GM12878 (cell line): ENCODE measurements around the gene FNDC11. TPM values are rescaled to one million over a fixed set of nuclear protein-coding genes. Genes with fewer than 3 reads are reported as not detected.

Source experiments
- ATAC-seq: fragments of 200-7000 bp; cut with Tn5 transposase; 3 replicates; pipeline ENCODE4 v1.9.1; 2020; ENCODE audit warnings: mild to moderate bottlenecking, moderate library complexity
- BruUV-seq: library from RNA; stranded (reverse); fragments of 400-500 nt; replicated peaks from 2 replicates; lab custom pipeline; 2021; lab: Mats Ljungman, UMichigan
- CTCF ChIA-PET: fragments of 300-600 bp; sonication (Branson Sonifier 250); formaldehyde crosslinking; extraction: SDS; loops from one replicate; lab custom pipeline; 2021; ENCODE audit warnings: inconsistent platforms; lab: Yijun Ruan, JAX
- POLR2A ChIA-PET: fragments of 350-600 bp; formaldehyde crosslinking; extraction: SDS; loops from one replicate; lab custom pipeline; 2021; ENCODE audit warnings: inconsistent platforms; lab: Charles Lee
- RAD21 ChIA-PET: fragments of 300-600 bp; sonication (Branson Sonifier 250); formaldehyde crosslinking; loops from one replicate; lab custom pipeline; 2023; ENCODE audit warnings: antibody characterized with exemption; ENCODE audit not compliant: unreplicated experiment; lab: Charles Lee
- SMC1A ChIA-PET: fragments of 300-600 bp; sonication (Branson Sonifier 250); formaldehyde crosslinking; loops from one replicate; lab custom pipeline; 2023; ENCODE audit not compliant: unreplicated experiment, uncharacterized antibody; lab: Charles Lee
- DNase-seq: peaks from one replicate; pipeline ENCODE4 v3.0.0-alpha.2; 2011; ENCODE audit warnings: low read depth, low spot score
- FAIRE-seq: peaks from 3 replicates; lab custom pipeline; 2011; peaks lifted over from hg19 to GRCh38; lab: Jason Lieb, UNC
- H2AFZ ChIP-seq: 2 replicates; pipeline ENCODE4 v1.6.0; 2011; ENCODE audit warnings: low read depth, low read length, control low read depth; ENCODE audit not compliant: control insufficient read depth
- H3K27ac ChIP-seq: 2 replicates; pipeline ENCODE4 v1.5.1; 2011; ENCODE audit warnings: control low read depth; ENCODE audit not compliant: control insufficient read depth, insufficient read depth
- H3K27me3 ChIP-seq, 2 experiments: replicated peaks in 1 of 2; 2 replicates each; pipeline versions ENCODE4 v1.6.0 to v1.6.1; 2011; ENCODE audit warnings: low read length in 1 of 2; ENCODE audit not compliant: control insufficient read depth in 2 of 2, insufficient read depth in 2 of 2
- H3K36me3 ChIP-seq, 2 experiments: 2 replicates each; pipeline ENCODE4 v1.5.1; 2011; ENCODE audit warnings: low read length in 1 of 2; ENCODE audit not compliant: control insufficient read depth in 2 of 2, insufficient read depth in 2 of 2
- H3K4me1 ChIP-seq: 2 replicates; pipeline ENCODE4 v1.6.1; 2011; ENCODE audit warnings: mild to moderate bottlenecking, low read length, moderate library complexity, mixed read lengths; ENCODE audit not compliant: control insufficient read depth, insufficient read depth
- H3K4me2 ChIP-seq: 2 replicates; pipeline ENCODE4 v1.6.0; 2011; ENCODE audit warnings: control low read depth; ENCODE audit not compliant: control insufficient read depth, insufficient read depth
- H3K4me3 ChIP-seq: fragments of 200-600 bp; sonication (generic); 2 replicates; pipeline ENCODE4 v1.5.1; 2016
- H3K79me2 ChIP-seq: 2 replicates; pipeline ENCODE4 v1.6.0; 2011; ENCODE audit warnings: low read length; ENCODE audit not compliant: control insufficient read depth, insufficient read depth
- H3K9ac ChIP-seq: 2 replicates; pipeline ENCODE4 v1.8.0; 2011; ENCODE audit warnings: low read length, control low read depth, mixed read lengths; ENCODE audit not compliant: control insufficient read depth, insufficient read depth
- H3K9me3 ChIP-seq: replicated peaks from 3 replicates; pipeline ENCODE4 v1.5.1; 2011; ENCODE audit warnings: mild to moderate bottlenecking, low read length; ENCODE audit not compliant: control insufficient read depth, insufficient read depth
- H4K20me1 ChIP-seq: 2 replicates; pipeline ENCODE4 v1.6.0; 2011; ENCODE audit not compliant: control insufficient read depth, insufficient read depth
- BACH1 ChIP-seq: fragments of 450-650 bp; IDR thresholded peaks from 2 replicates; pipeline ENCODE4 v1.6.1; 2017; ENCODE audit warnings: mild to moderate bottlenecking, borderline replicate concordance
- CBX3 ChIP-seq: fragments of 200-600 bp; sonication (generic); IDR thresholded peaks from 2 replicates; pipeline ENCODE4 v1.6.1; 2016; ENCODE audit warnings: low read depth, borderline replicate concordance
- NFYA ChIP-seq: IDR thresholded peaks from 2 replicates; pipeline ENCODE4 v1.6.1; 2011; ENCODE audit warnings: low read depth, mild to moderate bottlenecking, low read length, improper control_type of control experiment, borderline replicate concordance
- POLR2A ChIP-seq: IDR thresholded peaks from 2 replicates; pipeline ENCODE4 v1.6.1; 2011; ENCODE audit warnings: low read depth, mild to moderate bottlenecking, low read length
- TCF3 ChIP-seq: IDR thresholded peaks from 2 replicates; pipeline ENCODE4 v1.6.1; 2012; ENCODE audit warnings: low read depth, mild to moderate bottlenecking, low read length, borderline replicate concordance; ENCODE audit not compliant: insufficient read depth
- TCF7 ChIP-seq: IDR thresholded peaks from 2 replicates; pipeline ENCODE4 v1.6.1; 2014; ENCODE audit warnings: antibody characterized with exemption, borderline replicate concordance
- ZNF24 ChIP-seq: fragments of 450-650 bp; IDR thresholded peaks from 2 replicates; pipeline ENCODE4 v1.6.1; 2017; ENCODE audit warnings: antibody characterized with exemption, mild to moderate bottlenecking
- ZZZ3 ChIP-seq: IDR thresholded peaks from 2 replicates; pipeline ENCODE4 v1.6.1; 2011; ENCODE audit warnings: low read depth; ENCODE audit not compliant: control insufficient read depth, insufficient read length
- WGBS: methylation state at CpG from one replicate; pipeline ENCODE4 v1.1.6; 2016; ENCODE audit warnings: low lambda C conversion rate; ENCODE audit not compliant: insufficient replicate concordance, insufficient coverage; ENCODE audit errors: missing lambda C conversion rate; 5-methylcytosine and 5-hydroxymethylcytosine counted together
- in situ Hi-C: fragments of 300-500 bp; cut with MboI; formaldehyde crosslinking; loops from 9 replicates; pipeline ENCODE4 v1.14.3; 2018; ENCODE audit warnings: mixed read lengths
- intact Hi-C: fragments of 100-400 bp; cut with micrococcal nuclease; formaldehyde crosslinking; loops from one replicate; pipeline ENCODE4 v1.14.2; 2022; ENCODE audit not compliant: unreplicated experiment
- polyA plus RNA-seq, 11 experiments: library from polyadenylated mRNA; depleted of rRNA in 4 of 11; unstranded in 6 of 11; stranded (reverse) in 5 of 11; fragments of >200 nt; fragmentation: Nextera tagmentation in 4 of 11; fragmentation: Illumina TruSeq in 1 of 11; extraction: Ambion mirVana in 4 of 11; extraction: Trizol in 1 of 11; gene quantifications; 1 replicate in 1 of 11; 2 replicates in 10 of 11; pipeline versions ENCODE4 v1.2.1 to v1.2.3, GENCODE V29; 2011 to 2016; ENCODE audit warnings: inconsistent platforms in 2 of 11, missing spikeins in 2 of 11, low read depth in 1 of 11
- total RNA-seq, 4 experiments: library from RNA; depleted of rRNA in 3 of 4; stranded (reverse); fragments of >200 nt in 3 of 4; fragmentation: Illumina TruSeq in 1 of 4; extraction: Trizol in 1 of 4; gene quantifications; 2 replicates each; pipeline versions ENCODE4 v1.2.1 to v1.2.3, GENCODE V29; 2013 to 2021
- TF ChIP-seq, protein P1 (sequence below): fragments of 450-650 bp; IDR thresholded peaks from 2 replicates; pipeline ENCODE4 v1.6.1; 2017; ENCODE audit warnings: low read depth, mild to moderate bottlenecking, moderate library complexity

The FNDC11 gene
- total and polyA plus RNA-seq, 10 of the 15 experiments (the other 5 are each of a cell fraction or from before 2014, with no cell fraction given): 0.09 to 0.72 (median 0.34) TPM; not detected in 2

DNA sequence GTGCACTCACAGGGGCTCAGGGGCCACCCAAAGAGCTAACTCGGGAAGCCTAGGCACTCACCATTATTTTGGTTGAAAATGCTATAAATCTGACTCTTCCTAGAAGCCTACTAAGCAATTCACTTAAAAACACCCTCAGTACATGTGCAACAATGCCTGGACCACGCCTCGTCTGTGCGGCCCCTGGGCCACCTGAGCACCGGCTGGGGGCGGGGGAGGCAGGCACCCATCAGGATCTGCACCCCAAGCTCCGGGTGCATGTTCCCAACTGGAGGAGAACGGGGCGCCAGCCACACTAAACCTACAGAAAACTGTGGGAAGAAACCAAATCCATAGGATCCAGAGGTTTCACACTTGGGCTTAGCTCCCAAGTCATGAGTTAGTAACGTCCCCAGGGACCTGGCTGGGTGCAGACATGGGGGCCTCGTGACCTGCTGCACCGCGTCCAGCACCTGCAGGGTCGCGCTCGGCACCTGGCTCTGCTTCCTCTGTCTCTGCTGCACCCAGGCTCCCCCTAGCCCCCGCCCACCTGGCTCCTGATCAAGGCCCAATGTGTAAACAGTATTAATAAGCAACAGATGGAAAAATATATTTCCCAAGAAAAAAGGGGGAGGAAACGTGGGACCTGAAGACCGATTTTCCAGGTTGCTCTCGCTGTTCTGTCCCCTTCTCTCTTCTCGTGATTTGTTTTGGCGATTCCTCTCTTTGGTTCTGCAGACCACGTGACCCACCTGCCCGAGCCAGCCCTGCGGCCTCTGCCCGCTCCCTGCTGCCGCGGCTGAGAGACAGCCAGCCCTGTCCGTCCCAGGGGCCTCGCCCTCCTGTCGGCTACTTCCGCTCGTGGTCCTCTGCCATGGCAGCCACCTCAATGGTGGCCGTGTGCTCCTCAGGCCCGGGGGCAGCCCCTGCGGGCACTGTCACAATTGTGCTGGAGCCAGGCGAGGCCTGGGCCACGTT lies 35.6 kb downstream of the FNDC11 start:
- in situ Hi-C loops: no loop called here
- CTCF ChIA-PET: no interaction called here

More for the DNA sequence above, 35.6 kb downstream of the FNDC11 start:
- POLR2A ChIA-PET: interaction anchor here (1.0 kb wide), 1 partner anchor 13 kb away, joined by 4 read pairs; no protein-coding TSS in a partner anchor
- BruUV-seq: TSS peak; percentile 38
- ATAC-seq (no peak), FAIRE-seq (no peak), DNase-seq (no peak)
- H3K27ac ChIP-seq: no peak overlapping the region
- intact Hi-C loops: no loop called here
- SMC1A ChIA-PET: no interaction called here
- no peak overlapping the region for H3K9ac ChIP-seq
- no peak overlapping the region for H3K4me3 ChIP-seq
- H4K20me1 ChIP-seq: no peaks in the 10 kb centered on the region
- H3K4me1 ChIP-seq: no peaks in the 10 kb centered on the region
- 94% methylated on average over 38 of the region's 38 CpGs for WGBS
- no peak for TF ChIP-seq BACH1
- no peak for TF ChIP-seq TCF3
- TF ChIP-seq ZNF24: no peak
- no peak for TF ChIP-seq TCF7
- TF ChIP-seq ZZZ3: no peak
- TF ChIP-seq, protein P1, sequence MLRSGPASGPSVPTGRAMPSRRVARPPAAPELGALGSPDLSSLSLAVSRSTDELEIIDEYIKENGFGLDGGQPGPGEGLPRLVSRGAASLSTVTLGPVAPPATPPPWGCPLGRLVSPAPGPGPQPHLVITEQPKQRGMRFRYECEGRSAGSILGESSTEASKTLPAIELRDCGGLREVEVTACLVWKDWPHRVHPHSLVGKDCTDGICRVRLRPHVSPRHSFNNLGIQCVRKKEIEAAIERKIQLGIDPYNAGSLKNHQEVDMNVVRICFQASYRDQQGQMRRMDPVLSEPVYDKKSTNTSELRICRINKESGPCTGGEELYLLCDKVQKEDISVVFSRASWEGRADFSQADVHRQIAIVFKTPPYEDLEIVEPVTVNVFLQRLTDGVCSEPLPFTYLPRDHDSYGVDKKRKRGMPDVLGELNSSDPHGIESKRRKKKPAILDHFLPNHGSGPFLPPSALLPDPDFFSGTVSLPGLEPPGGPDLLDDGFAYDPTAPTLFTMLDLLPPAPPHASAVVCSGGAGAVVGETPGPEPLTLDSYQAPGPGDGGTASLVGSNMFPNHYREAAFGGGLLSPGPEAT: no peak
- TF ChIP-seq POLR2A: no peak
- no peak for TF ChIP-seq CBX3
- TF ChIP-seq NFYA: no peak
- RAD21 ChIA-PET: no interaction called here
- no peaks in the 10 kb centered on the region for H3K79me2 ChIP-seq
- H3K36me3 ChIP-seq: peaks cover 4 to 7% of the 10 kb centered on the region in 2 experiments; a peak in 3 of 4 replicates
- no peak overlapping the region for H3K4me2 ChIP-seq
- H3K27me3 ChIP-seq: no peaks in the 10 kb centered on the region
- no peaks in the 10 kb centered on the region for H3K9me3 ChIP-seq
- no peak overlapping the region for H2AFZ ChIP-seq
